Dermis microvascular lymphatic vessel endothelial cell (primary cell): ENCODE data around the gene ATL3. TPM values are rescaled to one million over a fixed set of nuclear protein-coding genes. Genes with fewer than 3 reads are reported as not detected.
"Not testable (repeated sequence)": the region's sequence is repeated elsewhere in the genome, so short reads cannot be mapped to it uniquely, and the experiment has no call there.

Experiments
- DNase-seq, 2 donors: peaks; one replicate each; pipeline versions ENCODE4 v3.0.0 to v3.0.0-alpha.2; 2010; ENCODE audit warnings: low read depth in 2 of 2
- total RNA-seq: library from RNA; depleted of rRNA; stranded (reverse); fragments of >200 nt; gene quantifications from 2 replicates; pipeline ENCODE4 v1.2.1, GENCODE V29; 2014

Gene ATL3
- total RNA-seq, 1 donor from 2014 or later: 85.6 TPM

DNA sequence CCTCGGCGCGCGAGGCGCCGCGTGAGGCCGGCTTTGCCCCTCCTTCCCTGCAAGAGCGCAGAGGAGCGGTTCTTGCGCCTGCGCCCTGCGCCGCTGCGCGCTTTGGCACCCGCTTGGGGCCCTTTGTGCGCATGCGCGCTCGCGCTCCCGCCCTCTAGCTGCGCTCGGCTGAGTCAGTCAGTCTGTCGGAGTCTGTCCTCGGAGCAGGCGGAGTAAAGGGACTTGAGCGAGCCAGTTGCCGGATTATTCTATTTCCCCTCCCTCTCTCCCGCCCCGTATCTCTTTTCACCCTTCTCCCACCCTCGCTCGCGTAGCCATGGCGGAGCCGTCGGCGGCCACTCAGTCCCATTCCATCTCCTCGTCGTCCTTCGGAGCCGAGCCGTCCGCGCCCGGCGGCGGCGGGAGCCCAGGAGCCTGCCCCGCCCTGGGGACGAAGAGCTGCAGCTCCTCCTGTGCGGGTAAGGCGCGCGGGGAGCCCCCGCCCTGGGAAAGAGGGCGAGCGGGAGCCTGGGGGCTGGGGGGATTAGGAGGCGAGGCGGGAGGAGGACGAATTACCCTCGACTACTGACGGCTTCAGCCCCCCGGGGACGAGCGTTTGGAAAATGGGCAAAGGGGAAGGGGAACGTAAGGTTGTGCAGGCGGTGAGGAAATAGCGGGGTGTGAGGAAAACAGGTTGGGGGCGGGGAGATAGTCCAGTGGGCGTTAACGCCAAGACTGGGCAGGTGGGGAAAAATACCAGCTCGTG, 10.3 kb upstream of the ATL3 start, which contains the start of gene RTN3:
Gene RTN3 (plus strand): TSS at position 180 of the 745 bp plus-strand sequence. CDS start 137 bp downstream, at position 317.
- DNase-seq: peak; percentile 95 to 98

DNA sequence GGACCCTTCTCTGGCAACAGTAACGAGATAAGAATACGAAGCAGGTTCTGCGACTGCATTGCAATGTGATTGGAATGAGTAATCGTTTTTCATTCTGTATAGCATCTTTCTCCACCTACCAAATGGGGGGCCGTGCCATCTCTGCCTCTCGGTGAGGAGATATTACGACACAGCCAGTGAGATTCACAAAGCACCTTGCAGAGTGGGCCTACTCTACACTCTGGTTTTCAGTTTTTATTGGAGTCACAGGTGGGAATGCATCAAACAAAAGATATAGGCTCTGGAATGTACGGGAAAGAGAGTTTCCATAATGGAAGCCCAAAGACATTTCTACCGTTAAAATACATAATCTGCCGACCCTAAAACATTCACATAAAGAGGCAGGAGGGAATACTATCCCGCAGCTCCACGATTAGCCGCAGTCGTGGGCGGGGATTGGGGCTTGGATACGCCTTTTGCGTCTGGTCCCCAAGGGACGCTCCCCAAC, 9.7 kb upstream of the ATL3 start:
- peak in 1 of 2 donors; percentile 14 for DNase-seq

DNA sequence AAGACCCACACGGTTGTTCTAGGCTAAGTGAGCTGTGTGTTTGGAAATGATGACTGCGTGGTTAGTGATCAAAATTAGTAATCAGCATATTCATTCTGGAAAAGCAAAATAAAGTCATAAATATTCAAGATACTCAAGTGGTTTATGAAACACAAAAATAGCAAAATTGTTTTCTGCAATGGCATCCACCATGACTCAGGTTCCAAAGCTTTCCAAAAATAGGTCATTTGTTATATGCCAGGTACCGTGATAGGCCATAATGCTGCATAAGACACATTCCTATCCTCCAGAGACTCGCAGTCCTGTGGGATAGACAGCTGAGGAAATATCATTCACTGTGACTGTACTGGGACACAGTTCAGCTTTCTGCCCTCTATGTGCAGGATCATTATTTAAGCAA, 2.4 kb upstream of the ATL3 start:
- DNase-seq: no peak

DNA sequence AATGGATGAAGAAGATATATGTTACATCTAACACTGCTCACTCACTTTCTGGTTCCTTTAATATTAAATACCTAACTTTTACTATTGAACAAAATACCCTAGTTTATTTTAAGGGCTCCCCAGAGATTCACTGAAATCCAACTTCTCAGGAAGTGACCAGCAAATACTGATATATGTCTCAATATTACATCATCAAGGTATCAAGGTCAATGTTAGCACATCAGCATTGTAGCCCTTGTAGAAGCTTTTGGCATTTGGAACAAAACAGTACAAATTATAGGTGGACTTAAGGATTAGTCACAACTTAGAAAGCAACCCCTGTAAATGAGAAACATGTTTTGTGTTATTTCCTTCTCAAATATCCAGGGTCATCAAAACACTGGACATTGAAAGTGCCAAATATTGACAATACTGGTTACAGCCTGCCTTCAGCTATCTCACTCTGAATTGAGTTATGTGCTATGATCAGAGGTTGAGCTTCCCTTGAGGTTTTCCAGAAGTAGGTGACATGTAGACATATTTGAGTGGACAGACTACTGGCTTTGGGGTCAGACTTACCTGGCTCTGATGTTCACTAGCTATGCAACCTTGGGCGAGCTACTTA, 1.9 kb upstream of the ATL3 start:
- DNase-seq: no peak

DNA sequence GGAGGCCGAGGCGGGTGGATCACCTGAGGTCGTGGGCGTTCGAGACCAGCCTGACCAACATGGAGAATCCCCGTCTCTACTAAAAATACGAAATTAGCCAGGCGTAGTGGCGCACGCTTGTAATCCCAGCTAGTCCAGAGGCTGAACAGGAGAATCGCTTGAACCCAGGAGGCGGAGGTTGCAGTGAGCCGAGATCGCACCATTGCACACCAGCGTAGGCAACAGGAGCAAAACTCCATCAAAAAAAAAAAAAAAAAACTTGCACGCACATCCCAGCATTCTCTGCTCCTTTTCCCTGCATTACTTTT, 934 bp upstream of the ATL3 start:
- no peak for DNase-seq

DNA sequence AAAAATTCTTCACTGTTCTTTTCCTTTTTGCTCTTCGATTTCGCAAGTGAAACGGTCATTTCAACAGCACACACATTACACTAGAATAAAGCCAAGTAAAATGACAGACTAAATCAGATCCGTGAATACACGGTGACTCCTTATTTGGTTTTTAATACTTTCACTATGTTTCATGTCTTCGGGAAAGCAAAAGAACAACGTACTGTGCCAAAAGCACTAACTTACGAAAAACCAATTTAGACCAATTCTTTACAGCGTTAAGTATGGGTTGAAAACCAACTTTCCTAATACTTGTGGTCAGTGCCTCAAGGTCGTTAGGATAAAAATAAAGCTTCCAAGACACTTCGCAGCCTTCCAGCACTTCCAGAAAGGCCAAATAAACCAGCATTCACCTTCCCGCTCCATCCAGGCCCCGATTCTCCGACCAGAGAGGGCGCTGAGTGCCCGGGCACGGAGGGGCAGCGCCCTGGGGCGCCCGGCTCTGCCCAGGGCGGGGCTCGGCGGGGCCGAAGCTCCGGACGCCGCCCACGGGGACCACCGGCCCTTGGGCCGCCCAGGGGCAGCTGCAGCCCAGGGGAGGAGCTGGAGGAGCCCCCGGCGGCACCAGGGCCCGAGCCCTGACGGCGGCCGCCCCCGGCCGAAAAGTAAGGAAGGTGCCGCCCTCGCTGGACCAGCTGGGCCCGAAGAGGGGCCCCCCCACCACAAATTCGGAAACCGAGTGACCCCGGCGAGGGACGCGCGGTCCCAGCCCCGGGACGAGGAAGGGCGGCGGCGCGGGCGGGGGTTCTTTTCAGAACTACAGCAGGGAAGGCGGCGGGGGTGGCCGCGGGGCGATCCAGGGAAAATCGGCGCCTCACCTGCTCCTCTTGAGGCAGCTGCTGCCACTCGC, 499 bp downstream of the ATL3 start:
- DNase-seq: peak in 1 of 2 donors; percentile 69

DNA sequence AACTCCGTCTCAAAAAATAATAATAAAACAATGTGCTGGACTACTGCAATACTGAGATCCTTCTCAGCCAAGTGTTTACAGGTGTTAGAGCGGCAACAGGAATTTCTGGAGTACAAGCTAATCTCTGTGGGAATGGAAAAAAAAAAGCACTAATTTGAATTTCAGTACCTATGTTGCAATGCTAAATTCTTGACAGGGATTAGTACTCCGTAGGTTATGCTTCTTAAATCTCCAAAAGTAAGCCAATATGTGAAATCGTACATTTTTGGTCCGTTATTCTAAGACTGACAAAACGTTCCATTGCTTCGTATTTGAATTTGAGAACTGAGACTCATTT, 1.1 kb downstream of the ATL3 start:
- DNase-seq: no peak

DNA sequence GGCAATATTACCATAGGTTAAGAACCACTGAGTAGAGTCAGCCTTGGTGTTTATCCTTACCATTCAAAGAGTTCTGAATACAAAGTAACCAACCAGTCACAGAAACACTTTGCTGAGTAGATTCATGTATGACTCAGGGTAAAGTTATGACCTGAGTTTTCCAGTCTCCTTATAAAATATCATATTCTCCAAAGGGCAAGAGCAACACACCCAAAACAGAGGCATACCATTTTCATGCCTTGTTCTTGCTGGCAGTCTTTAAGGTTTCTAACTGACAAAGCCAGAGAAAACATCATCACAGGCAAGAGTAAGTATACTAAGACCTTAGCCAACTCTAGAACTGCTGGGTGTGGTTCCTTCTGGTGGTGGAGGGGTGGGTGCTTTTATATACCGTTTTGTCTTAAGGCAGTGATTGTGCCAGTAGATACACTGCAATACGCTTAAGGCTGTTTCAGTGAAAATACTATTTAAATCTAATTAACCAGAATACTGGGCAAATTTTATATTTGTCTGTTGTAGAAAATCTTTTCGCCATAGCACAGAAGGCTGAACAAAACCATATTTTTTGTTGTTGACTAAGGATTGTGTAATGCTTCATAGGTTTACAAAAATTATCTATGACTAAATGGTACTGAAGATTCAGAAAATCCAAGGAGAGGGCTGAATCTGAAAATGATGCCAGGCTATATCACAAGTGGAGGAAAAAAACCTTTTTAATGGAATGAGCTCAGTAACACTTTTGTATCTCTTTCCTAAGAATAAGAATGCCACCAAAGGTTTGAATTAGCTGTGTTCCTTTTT, 3.0 kb downstream of the ATL3 start:
- peak in 1 of 2 donors; percentile 63 for DNase-seq

DNA sequence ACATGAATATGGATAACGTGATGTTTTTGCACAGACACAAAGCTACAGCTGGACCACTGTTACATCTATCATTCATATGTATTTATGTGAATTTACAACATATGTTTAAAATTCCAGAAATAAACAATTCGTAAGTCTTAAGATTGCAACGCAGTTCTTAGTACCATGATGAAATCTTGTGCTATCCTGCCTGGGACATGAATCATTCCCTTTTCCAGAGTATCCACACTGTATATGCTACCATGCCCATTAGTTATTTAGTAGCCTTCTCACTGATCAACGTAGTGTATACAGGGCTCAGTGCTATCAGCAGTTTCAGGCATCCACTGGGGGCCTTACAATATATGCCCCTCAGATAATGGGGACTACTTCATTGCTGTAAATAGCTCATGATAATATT, 4.3 kb downstream of the ATL3 start:
- DNase-seq: no peak

DNA sequence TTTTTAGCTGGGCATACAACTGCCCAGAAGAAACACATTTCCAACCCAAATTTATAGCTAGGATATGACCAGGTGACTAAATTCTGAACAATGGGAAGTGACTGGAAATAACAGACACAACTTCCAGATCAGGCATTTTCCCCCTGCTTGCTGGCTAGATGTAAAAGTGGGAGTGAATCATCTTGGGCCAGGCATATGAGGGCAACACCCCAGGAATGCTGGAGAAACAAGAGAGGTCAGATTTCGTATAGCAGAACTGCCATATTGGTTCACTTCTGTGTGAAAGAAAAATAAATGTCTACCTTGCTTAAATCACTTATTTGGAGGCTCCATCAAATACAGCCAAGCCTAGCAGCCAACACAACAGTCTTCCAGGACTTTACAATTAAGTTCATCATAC, 7.4 kb downstream of the ATL3 start:
- peak in 1 of 2 donors; percentile 73 for DNase-seq

DNA sequence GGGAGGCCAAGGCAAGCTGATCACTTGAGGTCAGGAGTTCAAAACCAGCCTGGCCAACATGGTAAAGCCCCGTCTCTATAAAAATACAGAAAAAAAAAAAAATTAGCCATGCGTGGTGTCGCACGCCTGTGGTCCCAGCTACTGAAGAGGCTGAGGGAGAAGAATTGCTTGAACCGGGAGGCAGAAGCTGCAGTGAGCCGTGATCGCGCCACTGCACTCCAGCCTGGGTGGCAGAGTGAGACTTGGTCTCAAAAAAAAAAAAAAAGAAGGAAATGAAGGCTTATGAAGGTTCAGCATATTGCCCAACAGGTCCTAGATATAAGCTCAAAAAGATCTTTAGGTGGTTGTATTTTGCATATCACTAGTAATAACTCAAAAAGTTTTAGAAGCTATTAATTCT, 10.2 kb downstream of the ATL3 start:
- no peak for DNase-seq

DNA sequence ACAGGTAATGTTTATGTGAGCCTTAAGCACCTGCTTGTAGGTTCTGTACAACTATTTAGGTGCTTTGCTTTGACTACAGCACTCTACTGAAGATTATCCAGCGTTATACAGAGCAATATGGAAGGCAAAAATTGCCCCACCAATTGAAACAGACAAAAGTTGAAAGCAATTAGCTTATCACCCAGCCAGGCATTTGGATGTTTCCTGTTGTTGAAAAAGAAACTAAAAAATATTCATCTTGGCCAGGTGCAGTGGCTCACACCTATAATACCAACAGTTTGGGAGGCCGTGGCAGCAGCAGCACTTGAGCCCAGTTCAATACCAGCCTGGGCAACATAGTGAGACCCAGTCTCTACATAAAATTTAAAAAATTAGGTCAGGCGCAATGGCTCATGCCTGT, 18.5 kb downstream of the ATL3 start:
- DNase-seq: peak in 1 of 2 donors; percentile 16

DNA sequence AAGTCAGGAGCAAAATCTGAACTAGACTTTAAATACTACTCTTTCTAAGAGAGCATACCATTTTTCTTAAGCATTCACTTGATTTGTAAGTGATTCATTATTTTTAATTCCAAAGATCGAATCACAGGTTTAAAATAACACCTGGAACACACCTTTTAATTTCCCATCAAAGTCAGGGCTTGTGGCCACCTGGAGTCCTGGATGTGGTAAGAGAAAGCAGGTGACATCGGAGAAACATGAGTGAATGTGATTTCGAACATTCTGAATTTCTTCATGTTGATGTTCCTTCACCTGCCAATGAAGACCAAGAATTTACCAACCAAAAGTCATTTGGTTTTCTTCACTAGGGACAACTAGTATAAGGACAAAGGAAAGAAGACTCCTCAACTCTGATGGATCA, 28.0 kb downstream of the ATL3 start:
- no peak for DNase-seq

DNA sequence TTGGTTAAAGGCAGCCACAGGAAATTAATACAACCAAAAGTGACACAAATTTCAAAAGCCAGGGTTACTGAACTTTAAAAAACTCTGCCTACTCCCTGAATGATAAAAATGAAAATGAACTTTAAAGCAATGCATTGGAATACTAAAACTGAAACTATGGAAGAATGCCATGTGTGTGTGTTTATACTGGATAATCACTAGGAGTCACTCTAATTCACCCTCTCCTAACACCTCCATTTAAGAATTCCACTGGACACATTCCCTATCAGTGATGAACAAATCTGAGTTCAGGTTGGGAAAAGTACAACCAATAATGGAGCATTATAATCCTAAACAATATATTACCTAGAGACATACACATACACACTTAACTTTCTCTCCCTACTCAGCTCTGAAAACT, 29.4 kb downstream of the ATL3 start:
- peak; percentile 28 for DNase-seq

DNA sequence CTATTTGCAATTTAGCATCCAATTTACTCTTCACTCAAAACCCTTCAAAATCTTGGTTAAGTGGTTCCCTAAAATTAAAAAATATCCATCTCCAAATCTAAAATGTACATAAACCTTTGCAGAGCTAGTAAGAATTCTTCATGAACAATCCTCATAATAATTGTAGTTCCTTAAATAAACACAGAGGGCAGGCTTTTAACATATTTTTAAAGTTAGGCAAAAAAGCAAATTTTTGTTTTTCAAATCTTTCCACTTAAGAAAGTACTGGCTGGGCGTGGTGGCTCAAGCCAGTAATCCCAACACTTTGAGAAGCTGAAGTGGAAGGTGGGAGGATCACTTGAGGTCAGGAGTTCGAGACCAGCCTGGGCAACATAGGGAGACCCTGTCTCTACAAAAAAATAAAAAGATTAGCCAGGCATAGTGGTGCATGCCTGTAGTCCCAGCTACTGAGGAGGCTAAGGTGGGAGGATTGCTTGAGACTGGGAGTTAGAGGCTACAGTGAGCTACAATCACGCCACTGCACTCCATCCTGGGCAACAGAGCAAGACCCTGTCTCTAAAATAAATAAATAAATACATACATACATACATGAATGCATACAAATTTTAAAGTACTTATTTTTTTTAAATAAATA, 31.9 kb downstream of the ATL3 start:
- peak in 1 of 2 donors; percentile 7 for DNase-seq

DNA sequence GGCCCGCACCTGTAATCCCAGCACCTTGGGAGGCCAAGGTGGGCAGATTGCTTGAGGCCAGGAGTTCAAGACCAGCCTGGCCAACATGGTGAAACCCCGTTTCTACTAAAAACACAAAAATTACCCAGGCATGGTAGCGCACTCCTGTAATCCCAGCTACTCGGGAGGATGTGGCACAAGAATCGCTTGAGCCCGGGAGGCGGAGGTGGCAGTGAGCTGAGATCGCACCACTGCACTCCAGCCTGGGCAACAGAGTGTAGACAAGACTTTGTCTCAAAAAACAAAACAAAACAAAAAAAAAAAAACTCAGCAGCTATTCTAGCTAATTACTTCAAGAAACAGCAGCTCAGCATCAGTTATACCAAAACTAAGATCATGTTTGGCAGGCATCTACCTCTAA, 32.7 kb downstream of the ATL3 start:
- DNase-seq: not testable (repeated sequence)

DNA sequence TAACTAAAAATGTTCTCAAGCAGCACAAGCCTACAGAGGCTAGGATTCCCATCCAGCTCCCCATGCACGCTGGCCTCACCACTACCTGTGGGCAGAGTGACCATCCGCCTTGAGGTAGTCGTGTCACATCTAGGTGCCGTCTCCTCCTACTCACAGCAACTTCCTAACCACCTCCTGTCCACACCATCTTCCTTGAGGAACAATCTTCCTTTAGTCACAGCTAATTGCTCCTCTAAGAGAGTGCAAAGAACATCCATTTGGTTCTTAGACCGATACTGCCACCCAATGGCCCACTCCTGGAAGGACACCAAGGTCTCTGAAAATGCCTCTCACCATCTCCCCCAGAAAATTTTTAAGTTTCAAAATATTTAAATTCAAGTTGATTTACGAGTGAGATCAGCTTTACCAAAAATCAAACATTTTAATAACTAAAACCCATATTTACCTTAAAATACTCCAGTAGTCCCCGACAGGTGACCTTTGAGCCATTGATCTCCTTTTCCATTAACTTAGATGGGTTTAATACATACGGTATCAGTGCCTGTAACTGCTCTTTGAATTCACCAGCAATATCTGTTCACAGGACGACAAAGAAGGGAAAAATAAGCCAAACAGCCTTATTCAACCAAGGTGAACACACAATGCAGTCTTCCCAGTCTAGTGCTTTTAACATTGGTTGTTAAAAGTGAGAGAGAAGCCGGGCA, 35.3 kb downstream of the ATL3 start:
- peak; percentile 23 to 64 for DNase-seq

DNA sequence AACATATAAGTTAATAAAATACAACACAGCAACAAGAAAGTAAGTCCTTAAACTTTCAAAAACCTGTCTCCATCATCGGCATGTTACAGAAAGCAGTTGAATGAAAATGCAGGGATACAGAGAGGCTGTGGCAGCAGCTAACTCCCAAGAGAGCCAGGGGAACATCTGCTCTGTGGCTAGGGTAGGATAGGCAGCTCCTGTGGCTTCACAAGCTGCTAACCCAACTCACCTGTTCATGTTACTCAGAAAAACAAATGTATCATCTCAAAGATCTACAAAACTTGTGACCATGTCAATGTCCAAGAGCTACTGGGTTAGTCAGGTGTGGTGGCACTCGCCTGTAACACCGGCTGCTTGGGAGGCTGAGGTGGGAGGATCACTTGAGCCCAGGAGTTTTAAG, 41.8 kb downstream of the ATL3 start:
- no peak for DNase-seq

DNA sequence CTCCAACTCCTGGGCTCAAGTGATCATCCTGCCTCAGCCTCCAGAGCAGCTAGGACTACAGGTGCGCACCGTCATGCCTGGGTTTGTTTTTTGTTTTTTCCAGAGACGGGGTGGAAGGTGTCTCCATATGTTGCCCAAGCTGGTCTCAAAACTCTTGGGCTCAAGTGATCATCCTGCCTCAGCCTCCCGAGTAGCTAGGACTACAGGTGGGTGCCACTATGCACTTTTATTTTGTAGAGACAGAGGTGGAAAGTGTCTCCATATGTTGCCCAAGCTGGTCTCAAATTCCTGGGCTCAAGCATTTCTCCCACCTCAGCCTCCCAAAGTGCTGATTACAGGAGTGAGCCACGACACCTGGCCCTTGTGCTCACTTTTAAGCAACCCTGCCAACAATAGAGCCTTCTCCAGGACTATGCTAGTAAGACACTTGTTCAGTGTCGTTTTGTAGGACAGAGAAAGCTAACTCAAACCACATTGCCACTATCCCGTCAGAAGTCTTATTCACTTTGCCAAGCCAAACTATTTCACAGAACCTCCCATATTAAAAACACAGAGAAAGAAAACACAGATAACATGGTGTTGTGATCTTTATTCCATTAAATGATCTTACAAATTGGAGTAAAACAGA, 47.5 kb downstream of the ATL3 start:
- DNase-seq: no peak

DNA sequence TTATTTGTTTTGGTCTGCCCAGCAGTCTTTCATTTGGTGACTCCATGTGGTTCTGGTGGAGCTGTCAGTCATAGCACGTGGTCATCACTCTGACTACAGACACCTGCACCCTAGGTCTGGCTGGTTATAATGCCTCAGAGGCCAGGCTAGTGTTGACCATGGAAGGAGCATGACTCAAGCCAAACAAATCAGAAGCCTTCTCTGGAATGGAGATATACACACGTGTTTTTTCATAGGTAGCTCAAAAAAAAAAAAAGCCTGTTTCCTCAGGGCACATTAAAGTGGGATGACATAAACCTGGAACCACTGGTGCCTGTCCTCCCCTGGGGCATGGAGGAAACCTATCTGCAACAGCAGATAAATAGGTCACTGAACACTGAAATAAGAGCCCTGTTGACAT, 48.9 kb downstream of the ATL3 start:
- no peak for DNase-seq
